Measurements from ENCODE around the gene NUP85.

DNA sequence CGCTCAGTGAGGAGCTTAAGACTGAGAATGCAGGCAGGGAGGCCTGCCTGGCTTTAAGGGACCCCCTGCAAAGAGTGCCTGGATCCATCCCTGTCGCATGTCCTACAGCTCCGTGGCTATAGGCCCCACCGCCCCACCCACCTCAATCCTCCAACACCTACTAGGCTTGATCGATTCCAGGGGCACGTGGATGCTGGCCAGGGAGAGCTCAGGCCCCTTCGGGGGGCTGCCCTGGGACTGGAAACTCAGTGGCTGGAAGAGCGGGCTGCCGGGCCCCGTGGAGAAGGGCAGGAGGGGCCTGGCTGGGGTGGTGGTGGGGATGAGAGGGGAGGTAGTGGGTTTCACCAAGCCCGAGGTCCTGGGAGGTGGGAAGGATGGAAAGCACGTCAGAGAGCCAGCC lies 33.7 kb downstream of the NUP85 start:
- TF ChIP-seq MXI1 (conservative IDR thresholded peaks at IDR 0.05; ENCODE audit: poor library complexity, severe bottlenecking) (no peak), TAF1 (IDR thresholded peaks at IDR 0.05; ENCODE audit: low read depth) (no peak), EP300 (conservative IDR thresholded peaks at IDR 0.05; ENCODE audit: poor library complexity, severe bottlenecking) (no peak), POLR2AphosphoS5 (IDR thresholded peaks at IDR 0.05) (no peak), EZH2 (IDR thresholded peaks at IDR 0.05; ENCODE audit: borderline replicate concordance, insufficient read depth, low read length, poor library complexity, severe bottlenecking) (no peak), RAD21 (conservative IDR thresholded peaks at IDR 0.05) (no peak), SMC3 (conservative IDR thresholded peaks at IDR 0.05; ENCODE audit: poor library complexity) (no peak)
- TF ChIP-seq, protein P1, sequence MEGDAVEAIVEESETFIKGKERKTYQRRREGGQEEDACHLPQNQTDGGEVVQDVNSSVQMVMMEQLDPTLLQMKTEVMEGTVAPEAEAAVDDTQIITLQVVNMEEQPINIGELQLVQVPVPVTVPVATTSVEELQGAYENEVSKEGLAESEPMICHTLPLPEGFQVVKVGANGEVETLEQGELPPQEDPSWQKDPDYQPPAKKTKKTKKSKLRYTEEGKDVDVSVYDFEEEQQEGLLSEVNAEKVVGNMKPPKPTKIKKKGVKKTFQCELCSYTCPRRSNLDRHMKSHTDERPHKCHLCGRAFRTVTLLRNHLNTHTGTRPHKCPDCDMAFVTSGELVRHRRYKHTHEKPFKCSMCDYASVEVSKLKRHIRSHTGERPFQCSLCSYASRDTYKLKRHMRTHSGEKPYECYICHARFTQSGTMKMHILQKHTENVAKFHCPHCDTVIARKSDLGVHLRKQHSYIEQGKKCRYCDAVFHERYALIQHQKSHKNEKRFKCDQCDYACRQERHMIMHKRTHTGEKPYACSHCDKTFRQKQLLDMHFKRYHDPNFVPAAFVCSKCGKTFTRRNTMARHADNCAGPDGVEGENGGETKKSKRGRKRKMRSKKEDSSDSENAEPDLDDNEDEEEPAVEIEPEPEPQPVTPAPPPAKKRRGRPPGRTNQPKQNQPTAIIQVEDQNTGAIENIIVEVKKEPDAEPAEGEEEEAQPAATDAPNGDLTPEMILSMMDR (IDR thresholded peaks at IDR 0.05; ENCODE audit: poor library complexity, severe bottlenecking) = no peak
